Muscle of leg (tissue), 11 donors: Measurements from ENCODE around the gene PTGES. TPM values are rescaled to one million over a fixed set of nuclear protein-coding genes. Genes with fewer than 3 reads are reported as not detected.
"Not testable (repeated sequence)": the region's sequence is repeated elsewhere in the genome, so short reads cannot be mapped to it uniquely, and the experiment has no call there.

Experiments
- DNase-seq: peaks from one replicate; pipeline ENCODE4 v3.0.0; 2013
- H3K27ac ChIP-seq: one replicate; pipeline ENCODE4 v1.5.1; 2013; ENCODE audit warnings: mild to moderate bottlenecking, low read length, control low read depth
- H3K27me3 ChIP-seq: one replicate; pipeline ENCODE4 v1.6.1; 2013; ENCODE audit warnings: low read length; ENCODE audit not compliant: control insufficient read depth, insufficient read depth
- H3K36me3 ChIP-seq: one replicate; pipeline ENCODE4 v1.6.1; 2013; ENCODE audit warnings: low read length; ENCODE audit not compliant: control insufficient read depth, insufficient read depth
- H3K4me1 ChIP-seq: one replicate; pipeline ENCODE4 v1.6.1; 2013; ENCODE audit warnings: low read length; ENCODE audit not compliant: control insufficient read depth, insufficient read depth
- H3K4me3 ChIP-seq: one replicate; pipeline ENCODE4 v1.5.1; 2013; ENCODE audit warnings: low read length, control low read depth
- H3K9me3 ChIP-seq: replicated peaks from 2 replicates; pipeline ENCODE4 v1.6.1; 2013; ENCODE audit warnings: low read depth, low read length; ENCODE audit not compliant: control insufficient read depth
- WGBS: methylation state at CpG from one replicate; pipeline ENCODE4 v1.1.5; 2013; ENCODE audit warnings: missing lambda C conversion rate; ENCODE audit not compliant: insufficient coverage; 5-methylcytosine and 5-hydroxymethylcytosine counted together
- polyA plus RNA-seq, 8 donors: library from polyadenylated mRNA; unstranded; fragments of 120-200 nt; gene quantifications; one replicate each; pipeline versions ENCODE4 v1.2.1 to v1.2.3, GENCODE V29; 2013; ENCODE audit warnings: inconsistent platforms in 1 of 8, low replicate concordance in 1 of 8; ENCODE audit not compliant: insufficient read length in 8 of 8, insufficient read depth in 1 of 8
- total RNA-seq: library from RNA; stranded (reverse); fragments of 120-200 nt; gene quantifications from one replicate; pipeline ENCODE4 v1.2.4, GENCODE V29; 2013

PTGES gene
- total and polyA plus RNA-seq, 9 donors, result 6.7 to 10.5 (median 8.5) TPM

DNA sequence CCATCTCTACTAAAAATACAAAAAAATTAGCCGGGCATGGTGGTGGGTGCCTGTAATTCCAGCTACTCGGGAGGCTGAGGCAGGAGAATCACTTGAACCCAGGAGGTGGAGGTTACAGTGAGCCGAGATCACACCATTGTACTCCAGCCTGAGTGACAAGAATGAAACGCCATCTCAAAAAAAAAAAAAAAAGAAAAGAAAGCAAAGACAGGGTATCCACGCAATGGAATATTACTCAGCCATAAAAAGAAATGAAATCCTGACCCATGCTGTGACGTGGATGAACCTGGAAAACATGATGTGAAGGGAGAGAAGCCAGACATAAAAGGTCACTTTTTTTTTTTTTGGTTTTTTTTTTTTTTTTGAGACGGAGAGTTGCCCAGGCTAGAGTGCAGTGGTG, 7.9 kb upstream of the PTGES start:
- H3K36me3 ChIP-seq, H3K9me3 ChIP-seq, H3K4me3 ChIP-seq, H3K27me3 ChIP-seq, DNase-seq: not testable (repeated sequence)
- H3K27ac ChIP-seq, result peak overlapping the region; percentile 90
- H3K4me1 ChIP-seq, result peaks cover 28% of the 10 kb centered on the region
- 80% methylated on average over 1 of the region's 7 CpGs for WGBS

DNA sequence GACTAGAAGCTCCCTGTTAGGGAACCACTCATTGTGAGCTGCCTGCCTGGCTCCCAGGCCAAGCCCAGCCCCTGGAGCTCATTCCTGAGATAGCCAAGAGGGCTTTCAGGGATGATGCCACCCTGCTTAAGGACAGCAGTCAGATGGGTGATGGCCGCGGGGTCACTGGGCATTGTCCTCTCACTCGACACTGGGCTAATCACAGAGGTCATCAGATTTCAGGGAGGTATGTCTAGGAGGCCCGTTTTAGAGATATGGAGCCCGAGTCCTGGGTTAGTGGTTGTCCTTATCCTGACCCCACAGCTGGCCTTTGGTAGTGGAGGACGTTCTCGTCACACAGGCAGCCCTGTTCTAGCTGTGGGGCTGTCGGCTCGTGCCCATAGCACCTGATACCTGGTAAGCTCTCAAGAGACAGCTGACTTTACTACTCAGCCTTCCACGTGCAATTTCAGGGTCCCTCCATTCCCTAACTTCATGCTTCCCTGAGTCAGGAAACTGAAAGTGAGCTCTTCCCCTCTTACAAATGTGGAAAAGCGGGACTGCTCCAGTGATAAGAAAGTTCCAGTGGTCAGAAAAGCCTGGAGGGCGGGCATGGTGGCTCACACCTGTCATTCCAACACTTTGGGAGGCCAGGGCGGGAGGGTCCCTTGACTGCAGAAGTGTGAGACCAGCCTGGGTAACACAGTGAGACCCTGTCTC, 7.1 kb upstream of the PTGES start:
- no peak overlapping the region for H3K4me3 ChIP-seq
- no peaks in the 10 kb centered on the region for H3K36me3 ChIP-seq
- 79% methylated on average over 11 of the region's 13 CpGs for WGBS
- H3K27me3 ChIP-seq, result peaks cover 8% of the 10 kb centered on the region
- H3K4me1 ChIP-seq, result peaks cover 28% of the 10 kb centered on the region
- H3K27ac ChIP-seq, result no peak overlapping the region
- H3K9me3 ChIP-seq, result no peaks in the 10 kb centered on the region
- no peak for DNase-seq

DNA sequence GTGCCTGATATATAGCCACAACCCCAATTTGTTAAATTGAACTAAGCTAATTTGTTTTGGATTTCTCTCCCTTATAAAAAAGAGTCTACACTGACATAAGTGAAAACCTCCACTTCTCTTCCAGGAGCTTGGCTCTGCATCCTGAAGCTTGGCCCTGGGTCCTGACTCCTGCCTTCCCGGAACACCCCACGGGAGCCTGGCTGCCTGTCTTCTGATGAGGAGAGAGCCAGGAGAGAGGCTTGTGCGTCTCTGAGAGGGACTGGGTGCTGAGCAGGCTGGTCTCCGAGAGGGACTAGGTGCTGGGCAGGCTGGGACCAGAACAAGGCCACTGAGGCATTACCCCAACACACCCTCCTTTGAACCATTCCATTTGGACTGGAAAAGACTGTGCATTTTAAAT, 6.5 kb upstream of the PTGES start:
- Histone ChIP-seq H3K36me3 (no peaks in the 10 kb centered on the region), H3K27me3 (peaks cover 8% of the 10 kb centered on the region), H3K4me3 (no peak overlapping the region), H3K9me3 (no peaks in the 10 kb centered on the region), H3K4me1 (peaks cover 28% of the 10 kb centered on the region), H3K27ac (no peak overlapping the region)
- peak; percentile 57 for DNase-seq
- no CpG with 5 or more reads among the region's 4 CpGs for WGBS

DNA sequence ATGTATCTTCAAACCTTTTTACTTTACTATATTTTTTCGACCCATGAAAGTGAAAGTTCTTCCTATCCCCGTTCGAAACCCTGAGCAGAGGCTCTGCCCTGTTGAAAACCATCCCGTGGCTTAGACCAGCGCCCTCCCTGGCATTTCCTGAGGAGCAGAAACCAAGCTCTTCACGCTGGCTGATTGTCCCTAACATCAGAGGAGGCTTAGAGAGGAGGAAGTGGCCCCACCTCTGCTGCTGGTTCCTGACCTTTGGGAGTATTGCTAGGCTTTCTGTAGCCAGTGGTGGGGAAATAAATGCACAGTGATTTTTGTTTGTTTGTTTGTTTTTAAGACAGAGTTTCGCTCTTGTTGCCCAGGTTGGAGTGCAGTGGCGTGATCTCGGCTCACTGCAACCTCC, 4.2 kb upstream of the PTGES start:
- H3K27ac ChIP-seq, result no peak overlapping the region
- H3K4me1 ChIP-seq, result peaks cover 30% of the 10 kb centered on the region
- no peak overlapping the region for H3K4me3 ChIP-seq
- no peaks in the 10 kb centered on the region for H3K9me3 ChIP-seq
- no peak for DNase-seq
- 23% methylated on average over 3 of the region's 9 CpGs for WGBS
- peaks cover 21% of the 10 kb centered on the region for H3K27me3 ChIP-seq
- H3K36me3 ChIP-seq, result no peaks in the 10 kb centered on the region

DNA sequence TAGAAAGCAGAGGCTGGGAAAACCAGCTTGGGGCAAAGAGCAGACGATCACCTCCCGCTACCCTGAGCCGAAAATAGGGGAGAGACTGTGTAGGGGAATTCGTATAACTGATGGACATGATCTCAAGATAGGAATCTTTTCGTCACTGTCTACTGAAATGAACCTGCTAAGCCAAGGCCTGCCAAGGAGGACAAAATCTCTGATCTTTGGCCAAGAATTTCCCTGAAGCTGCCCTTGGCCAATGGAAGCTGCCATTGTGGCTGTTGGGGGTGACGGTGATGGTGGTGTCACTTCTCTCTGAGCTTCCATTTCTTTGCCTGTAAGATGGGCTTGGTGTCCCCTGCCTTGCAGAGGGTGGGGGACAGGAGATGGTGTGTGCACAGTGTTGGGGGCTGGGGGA, 3.3 kb upstream of the PTGES start:
- no peaks in the 10 kb centered on the region for H3K9me3 ChIP-seq
- H3K27me3 ChIP-seq, result peaks cover 19% of the 10 kb centered on the region
- H3K27ac ChIP-seq, result no peak overlapping the region
- 94% methylated on average over 5 of the region's 6 CpGs for WGBS
- peaks cover 27% of the 10 kb centered on the region for H3K4me1 ChIP-seq
- DNase-seq, result no peak
- H3K36me3 ChIP-seq, result no peaks in the 10 kb centered on the region
- no peak overlapping the region for H3K4me3 ChIP-seq

DNA sequence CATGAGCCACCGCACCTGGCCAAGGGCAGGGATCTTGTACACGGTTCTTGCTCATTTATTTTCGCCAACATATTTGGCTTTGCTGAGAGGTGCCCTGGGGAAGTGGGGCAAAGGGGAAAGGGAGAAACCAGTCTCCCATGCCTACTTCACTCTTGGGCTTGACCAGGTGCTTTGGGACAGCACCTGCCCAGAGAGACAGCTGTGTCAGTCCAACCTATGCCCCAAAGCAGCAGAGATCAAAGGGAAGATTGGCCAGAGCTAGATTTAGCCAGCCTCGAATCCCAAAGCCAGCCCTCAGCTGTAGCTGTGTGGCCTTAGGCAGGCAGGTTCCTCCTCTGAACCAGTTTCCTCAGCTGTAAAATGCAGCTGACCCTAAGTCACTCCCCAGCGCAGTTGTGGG, 2.3 kb upstream of the PTGES start:
- whole genome bisulfite sequencing, result 82% methylated on average over 2 of the region's 5 CpGs
- peaks cover 19% of the 10 kb centered on the region for H3K27me3 ChIP-seq
- H3K36me3 ChIP-seq, result no peaks in the 10 kb centered on the region
- peaks cover 25% of the 10 kb centered on the region for H3K4me1 ChIP-seq
- no peaks in the 10 kb centered on the region for H3K9me3 ChIP-seq
- H3K27ac ChIP-seq, result no peak overlapping the region
- no peak for DNase-seq
- H3K4me3 ChIP-seq, result no peak overlapping the region

DNA sequence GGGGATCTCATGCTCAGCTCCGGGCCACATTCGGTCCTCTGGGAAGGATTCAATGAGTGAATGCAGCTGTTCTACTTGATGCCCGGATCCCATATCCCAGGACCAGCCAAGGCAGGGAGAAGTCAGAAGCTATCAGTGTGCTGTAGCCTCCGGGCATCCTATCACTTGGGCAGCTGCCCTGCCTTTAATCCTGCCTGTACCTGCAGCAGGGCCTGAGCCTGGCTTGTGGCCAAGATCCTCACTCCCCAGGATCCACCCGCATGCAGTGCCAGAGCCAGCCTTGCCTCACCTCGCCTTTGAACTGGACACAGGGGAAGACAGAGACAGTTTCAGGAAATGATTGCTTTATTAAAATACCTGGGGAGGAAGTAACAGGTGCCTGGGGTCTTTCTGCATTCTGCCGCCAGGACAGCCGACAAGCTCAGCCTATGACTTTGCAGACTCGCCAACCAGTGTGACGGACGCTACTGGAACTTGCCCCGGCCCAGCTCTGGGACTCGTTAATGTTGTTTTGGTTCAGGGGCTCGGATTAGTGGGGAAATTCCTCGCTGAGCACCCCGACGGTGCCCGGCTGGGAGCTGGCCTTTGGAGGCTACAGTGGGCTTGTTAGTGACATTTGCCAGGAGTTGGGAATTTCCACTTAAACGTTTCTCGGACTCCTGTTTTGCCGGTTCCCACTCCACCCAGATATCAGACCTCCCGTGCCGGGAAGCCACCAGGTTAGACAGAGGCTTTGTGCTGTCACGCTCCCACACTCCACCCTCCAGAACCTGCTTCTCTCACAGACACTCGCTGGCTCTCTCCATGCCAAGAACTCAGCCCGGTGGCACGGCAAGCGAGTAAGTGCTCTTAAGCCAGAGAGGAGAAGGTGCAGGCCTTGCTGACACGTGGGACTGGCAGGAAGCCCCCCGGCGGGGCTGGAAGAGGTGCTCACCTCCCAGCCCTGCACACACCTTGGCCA, 721 bp downstream of the PTGES start:
- peak overlapping the region; percentile 24 for H3K27ac ChIP-seq
- no peaks in the 10 kb centered on the region for H3K9me3 ChIP-seq
- peak; percentile 27 for DNase-seq
- H3K4me3 ChIP-seq, result peak overlapping the region; percentile 50
- peaks cover 19% of the 10 kb centered on the region for H3K4me1 ChIP-seq
- no peaks in the 10 kb centered on the region for H3K36me3 ChIP-seq
- peaks cover 26% of the 10 kb centered on the region for H3K27me3 ChIP-seq
- 19% methylated on average over 21 of the region's 31 CpGs for WGBS

DNA sequence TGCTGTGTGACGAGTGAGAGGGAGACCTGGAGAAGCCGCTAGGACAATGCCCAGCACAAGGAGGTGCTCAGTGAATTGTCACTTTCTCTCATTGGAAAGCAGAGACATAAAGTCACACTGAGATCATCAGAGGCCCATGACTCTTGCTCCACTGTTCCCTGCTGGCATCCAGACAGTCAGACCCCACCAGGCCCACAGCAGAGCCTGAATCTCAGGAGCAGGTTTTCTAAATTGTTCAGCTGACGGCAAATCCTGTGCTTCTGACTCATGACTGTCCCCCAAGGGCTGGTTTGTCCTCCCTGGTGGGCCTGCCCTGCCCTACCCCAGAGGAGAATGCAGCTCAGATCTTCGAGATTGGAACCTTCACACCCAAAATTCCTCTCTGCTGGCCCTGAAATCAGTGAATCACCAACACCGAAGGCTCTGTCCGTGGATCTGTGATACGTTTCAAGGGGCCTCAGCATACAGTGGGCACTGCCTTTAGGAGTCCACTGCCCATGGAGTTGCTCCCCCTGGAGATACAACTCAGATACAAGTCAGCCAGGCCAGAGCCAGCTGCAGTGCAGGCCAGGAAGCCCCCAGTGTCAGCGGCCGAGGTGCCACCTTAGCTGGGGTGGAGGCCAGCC, 2.7 kb downstream of the PTGES start:
- Histone ChIP-seq H3K36me3 (no peaks in the 10 kb centered on the region), H3K4me1 (peaks cover 19% of the 10 kb centered on the region), H3K4me3 (no peak overlapping the region), H3K27me3 (peaks cover 21% of the 10 kb centered on the region), H3K9me3 (no peaks in the 10 kb centered on the region), H3K27ac (no peak overlapping the region)
- whole genome bisulfite sequencing, result 84% methylated on average over 6 of the region's 9 CpGs
- DNase-seq, result no peak

DNA sequence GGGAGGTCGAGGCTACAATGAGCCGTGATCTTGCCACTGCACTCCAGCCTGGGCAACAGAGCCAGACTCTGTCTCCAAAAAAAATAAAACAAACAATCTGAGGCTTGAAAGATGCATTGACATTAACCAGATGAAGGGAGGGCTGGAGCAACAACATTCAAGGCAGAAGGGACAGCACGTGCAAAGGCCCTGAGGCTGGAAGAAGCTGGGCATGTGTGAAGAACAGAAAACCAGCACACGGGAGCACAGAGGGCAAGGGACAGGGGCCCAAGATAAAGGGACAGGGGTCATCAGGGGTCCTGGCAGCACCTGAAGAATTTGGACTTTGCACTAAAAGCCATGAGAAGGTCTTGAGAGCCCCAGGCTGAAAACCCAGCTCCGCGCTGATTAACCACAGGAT, 3.3 kb downstream of the PTGES start:
- WGBS, result 89% methylated on average over 4 of the region's 6 CpGs
- Histone ChIP-seq H3K27me3 (peaks cover 21% of the 10 kb centered on the region), H3K36me3 (no peaks in the 10 kb centered on the region), H3K4me1 (peaks cover 19% of the 10 kb centered on the region), H3K4me3 (no peak overlapping the region), H3K9me3 (no peaks in the 10 kb centered on the region), H3K27ac (no peak overlapping the region)
- DNase-seq, result no peak

DNA sequence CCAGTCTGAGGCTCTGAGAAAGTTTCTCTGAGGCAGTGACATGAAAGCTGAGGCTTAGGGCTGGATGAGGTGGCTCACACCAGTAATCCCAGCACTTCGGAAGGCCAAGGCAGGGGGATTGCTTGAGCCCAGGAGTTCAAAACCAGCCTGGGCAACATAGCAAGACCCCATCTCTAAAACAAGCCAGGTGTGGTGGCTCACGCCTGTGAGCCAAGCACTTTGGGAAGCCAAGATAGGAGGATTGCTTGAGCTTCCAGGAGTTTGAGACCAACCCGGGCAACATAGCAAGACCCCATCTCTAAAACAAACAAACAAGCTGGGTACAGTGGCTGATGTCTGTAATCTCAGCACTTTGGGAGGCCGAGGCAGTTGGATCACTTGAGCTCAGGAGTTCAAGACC, 3.8 kb downstream of the PTGES start:
- H3K4me3 ChIP-seq, H3K36me3 ChIP-seq, DNase-seq, H3K27ac ChIP-seq, H3K9me3 ChIP-seq: not testable (repeated sequence)
- WGBS, result 90% methylated on average over 1 of the region's 4 CpGs
- Histone ChIP-seq H3K4me1 (peaks cover 19% of the 10 kb centered on the region), H3K27me3 (peaks cover 21% of the 10 kb centered on the region)
